ENCODE results near the gene SUMF1.

- TF ChIP-seq CEBPB (IDR thresholded peaks at IDR 0.05) (no peak), EGR1 (IDR thresholded peaks at IDR 0.05) (no peak), EP300 (IDR thresholded peaks at IDR 0.05; ENCODE audit: borderline replicate concordance) (no peak), MAX (IDR thresholded peaks at IDR 0.05) (no peak), NFIC (IDR thresholded peaks at IDR 0.05) (no peak), CREB1 (IDR thresholded peaks at IDR 0.05; ENCODE audit: low read depth) (no peak), TAF1 (IDR thresholded peaks at IDR 0.05; ENCODE audit: low read depth) (no peak), RAD21 (IDR thresholded peaks at IDR 0.05; ENCODE audit: low read depth) (no peak), YY1 (IDR thresholded peaks at IDR 0.05; ENCODE audit: low read depth) (no peak), REST (IDR thresholded peaks at IDR 0.05; ENCODE audit: low read depth) (no peak), USF1 (IDR thresholded peaks at IDR 0.05) (no peak), TEAD4 (IDR thresholded peaks at IDR 0.05) (no peak), FOXM1 (IDR thresholded peaks at IDR 0.05; ENCODE audit: borderline replicate concordance, low read depth) (no peak), TCF12 (IDR thresholded peaks at IDR 0.05; ENCODE audit: low read depth) (no peak)
These were observed 11.2 kb upstream of the SUMF1 start for GRCh38 chr3:4478261-4478660.

Measured in Ishikawa (cell line).